Stimulated activated CD8-positive, alpha-beta memory T cell treated with anti-CD3 and anti-CD28 coated beads, Interleukin-2, amount 100 ng/mL, for 48 hours (primary cell): ENCODE data around the gene TRIM51G.
"Not testable (repeated sequence)": the region's sequence is repeated elsewhere in the genome, so short reads cannot be mapped to it uniquely, and the experiment has no call there.

Source experiments
- DNase-seq, 2 donors: peaks; one replicate each; pipeline ENCODE4 v3.0.0-alpha.2; 2020; ENCODE audit warnings: low read depth in 2 of 2

TRIM51G gene, protein sequence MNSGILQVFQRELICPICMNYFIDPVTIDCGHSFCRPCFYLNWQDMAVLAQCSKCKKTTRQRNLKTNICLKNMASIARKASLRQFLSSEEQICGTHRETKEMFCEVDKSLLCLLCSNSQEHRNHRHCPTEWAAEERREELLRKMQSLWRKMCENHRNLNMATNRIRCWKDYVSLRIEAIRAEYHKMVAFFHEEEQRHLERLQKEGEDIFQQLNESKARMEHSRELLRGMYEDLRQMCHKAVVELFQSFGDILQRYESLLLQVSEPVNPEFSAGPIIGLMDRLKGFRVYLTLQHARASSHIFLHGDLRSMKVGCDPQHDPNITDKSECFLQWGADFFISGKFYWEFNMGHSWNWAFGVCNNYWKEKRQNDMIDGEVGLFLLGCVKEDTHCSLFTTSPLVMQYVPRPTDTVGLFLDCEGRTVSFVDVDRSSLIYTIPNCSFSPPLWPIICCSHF

GRCh38 chr11:48983785-48984184, at the start of gene TRIM51G:
Gene TRIM51G, minus strand, starts transcription at chr11:48983885. Its CDS starts 2,190 bp downstream, at chr11:48981695.
- DNase-seq = not testable (repeated sequence)

DNA sequence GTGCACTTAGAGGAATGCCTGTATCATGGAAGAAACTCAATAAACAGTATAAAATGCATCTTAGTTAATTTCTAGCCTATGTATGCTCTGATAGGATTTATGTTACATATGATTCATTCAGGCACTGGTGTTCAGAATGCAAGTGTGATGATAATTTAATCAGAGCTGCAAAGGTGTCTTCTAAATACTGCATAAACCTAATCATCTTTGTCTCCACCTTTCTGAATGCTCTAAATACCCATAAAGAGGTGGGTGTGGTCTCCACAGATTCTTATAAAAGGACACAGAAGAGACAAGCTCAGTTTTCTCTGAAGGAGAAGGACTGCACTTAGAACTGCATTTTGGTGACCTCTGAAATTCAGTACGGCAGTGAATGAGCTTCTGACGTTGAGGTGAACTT, 44.8 kb upstream of the TRIM51G start, which contains the start of gene TRIM49B:
TSS of gene TRIM49B (plus strand) at position 301 of the 400 bp plus-strand sequence. CDS start 2,777 bp downstream, outside the sequence.
- DNase-seq = not testable (repeated sequence)

- not testable (repeated sequence) for DNase-seq
Observed at GRCh38 chr11:48968592-48968991, 15.1 kb downstream of the TRIM51G start.

DNA sequence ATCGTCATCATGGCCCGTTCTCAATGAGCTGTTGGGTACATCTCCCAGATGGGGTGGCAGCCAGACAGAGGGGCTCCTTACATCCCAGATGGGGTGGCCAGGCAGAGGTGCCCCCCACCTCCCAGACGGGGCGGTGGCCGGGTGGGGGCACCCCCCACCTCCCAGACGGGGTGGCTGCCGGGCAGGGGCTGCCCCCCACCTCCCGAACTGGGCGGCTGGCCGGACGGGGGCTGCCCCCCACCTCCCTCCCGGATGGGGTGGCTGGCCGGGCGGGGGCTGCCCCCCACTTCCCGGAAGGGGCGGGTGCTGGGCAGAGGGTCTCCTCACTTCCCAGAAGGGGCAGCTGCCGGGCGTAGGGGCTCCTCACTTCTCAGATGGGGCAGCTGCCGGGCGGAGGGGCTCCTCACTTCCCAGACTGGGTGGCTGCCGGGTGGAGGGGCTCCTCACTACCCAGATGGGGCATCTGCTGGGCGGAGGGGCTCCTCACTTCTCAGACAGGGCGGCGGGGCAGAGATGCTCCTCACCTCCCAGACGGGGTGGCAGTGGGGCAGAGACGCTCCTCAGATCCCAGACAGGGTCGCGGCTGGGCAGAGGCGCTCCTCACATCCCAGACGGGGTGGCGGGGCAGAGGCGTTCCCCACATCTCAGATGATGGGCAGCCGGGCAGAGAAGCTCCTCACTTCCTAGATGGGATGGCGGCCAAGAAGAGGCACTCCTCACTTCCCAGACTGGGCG, 28.2 kb downstream of the TRIM51G start:
- not testable (repeated sequence) for DNase-seq

- DNase-seq = not testable (repeated sequence)
Observed at GRCh38 chr11:48945796-48946195, 37.9 kb downstream of the TRIM51G start.
